Measurements from ENCODE around the gene DGKB.

Gene DGKB

GRCh38 chr7:14817829-14818614, 84.5 kb downstream of the DGKB start:
- no peak for DNase-seq

GRCh38 chr7:14807507-14807906, 95.0 kb downstream of the DGKB start:
- no peak for DNase-seq

GRCh38 chr7:14806891-14807290, 95.7 kb downstream of the DGKB start:
- DNase-seq = peak; percentile 55

GRCh38 chr7:14805105-14805719, 97.3 kb downstream of the DGKB start:
- no peak for DNase-seq

- no peak for DNase-seq
Observed at GRCh38 chr7:14800664-14801063, 101.9 kb downstream of the DGKB start.

- DNase-seq = no peak
Observed at GRCh38 chr7:14793151-14793550, 109.4 kb downstream of the DGKB start.

- DNase-seq = no peak
Observed at GRCh38 chr7:14787551-14787950, 115.0 kb downstream of the DGKB start.

- no peak for DNase-seq
Observed at GRCh38 chr7:14786314-14786895, 116.1 kb downstream of the DGKB start.

- no peak for DNase-seq
Observed at GRCh38 chr7:14777806-14778205, 124.7 kb downstream of the DGKB start.

GRCh38 chr7:14776266-14776665, 126.3 kb downstream of the DGKB start:
- no peak for DNase-seq

- no peak for DNase-seq
Observed at GRCh38 chr7:14773729-14774271, 128.8 kb downstream of the DGKB start.

- no peak for DNase-seq
Observed at GRCh38 chr7:14770614-14771013, 131.9 kb downstream of the DGKB start.

GRCh38 chr7:14769261-14769660, 133.3 kb downstream of the DGKB start:
- DNase-seq = no peak

- no peak for DNase-seq
Observed at GRCh38 chr7:14767716-14768425, 134.7 kb downstream of the DGKB start.

- peak; percentile 23 for DNase-seq
Observed at GRCh38 chr7:14766747-14767146, 135.8 kb downstream of the DGKB start.

- DNase-seq = no peak
Observed at GRCh38 chr7:14765731-14766130, 136.8 kb downstream of the DGKB start.

GRCh38 chr7:14762561-14762960, 140.0 kb downstream of the DGKB start:
- no peak for DNase-seq

- peak; percentile 79 for DNase-seq
Observed at GRCh38 chr7:14761510-14762296, 140.8 kb downstream of the DGKB start.

- no peak for DNase-seq
Observed at GRCh38 chr7:14760730-14761478, 141.6 kb downstream of the DGKB start.

- DNase-seq = peak; percentile 8
Observed at GRCh38 chr7:14759785-14760184, 142.8 kb downstream of the DGKB start.

- peak; percentile 47 for DNase-seq
Observed at GRCh38 chr7:14754631-14755030, 147.9 kb downstream of the DGKB start.

- DNase-seq = no peak
Observed at GRCh38 chr7:14752301-14752700, 150.2 kb downstream of the DGKB start.

Data from fibroblast of skin of right quadriceps (primary cell).